IPS-20b (cell line): ENCODE results near the gene ZNF839.

Experiments used
- H3K27ac ChIP-seq: one replicate; pipeline ENCODE4 v1.5.1; 2013; ENCODE audit warnings: low read length
- H3K27me3 ChIP-seq: 2 replicates; pipeline ENCODE4 v1.6.1; 2013; ENCODE audit warnings: mild to moderate bottlenecking, low read length, inconsistent platforms; ENCODE audit not compliant: insufficient read depth
- H3K36me3 ChIP-seq: 2 replicates; pipeline ENCODE4 v1.6.1; 2013; ENCODE audit warnings: low read depth, mild to moderate bottlenecking, inconsistent platforms, low read length, moderate library complexity; ENCODE audit not compliant: insufficient read depth
- H3K4me1 ChIP-seq: 2 replicates; pipeline ENCODE4 v1.6.1; 2013; ENCODE audit warnings: mild to moderate bottlenecking, control low read depth, inconsistent platforms, low read length, moderate library complexity; ENCODE audit not compliant: insufficient read depth
- H3K4me3 ChIP-seq: 2 replicates; pipeline ENCODE4 v1.5.1; 2013; ENCODE audit warnings: mild to moderate bottlenecking, low read length, inconsistent platforms
- H3K9ac ChIP-seq: 2 replicates; pipeline ENCODE4 v1.6.1; 2013; ENCODE audit warnings: low read depth, mild to moderate bottlenecking, inconsistent platforms, low read length, moderate library complexity
- H3K9me3 ChIP-seq: 2 replicates; pipeline ENCODE4 v1.6.1; 2013; ENCODE audit warnings: mild to moderate bottlenecking, low read depth, low read length, inconsistent platforms; ENCODE audit not compliant: insufficient read depth

ZNF839 gene

DNA sequence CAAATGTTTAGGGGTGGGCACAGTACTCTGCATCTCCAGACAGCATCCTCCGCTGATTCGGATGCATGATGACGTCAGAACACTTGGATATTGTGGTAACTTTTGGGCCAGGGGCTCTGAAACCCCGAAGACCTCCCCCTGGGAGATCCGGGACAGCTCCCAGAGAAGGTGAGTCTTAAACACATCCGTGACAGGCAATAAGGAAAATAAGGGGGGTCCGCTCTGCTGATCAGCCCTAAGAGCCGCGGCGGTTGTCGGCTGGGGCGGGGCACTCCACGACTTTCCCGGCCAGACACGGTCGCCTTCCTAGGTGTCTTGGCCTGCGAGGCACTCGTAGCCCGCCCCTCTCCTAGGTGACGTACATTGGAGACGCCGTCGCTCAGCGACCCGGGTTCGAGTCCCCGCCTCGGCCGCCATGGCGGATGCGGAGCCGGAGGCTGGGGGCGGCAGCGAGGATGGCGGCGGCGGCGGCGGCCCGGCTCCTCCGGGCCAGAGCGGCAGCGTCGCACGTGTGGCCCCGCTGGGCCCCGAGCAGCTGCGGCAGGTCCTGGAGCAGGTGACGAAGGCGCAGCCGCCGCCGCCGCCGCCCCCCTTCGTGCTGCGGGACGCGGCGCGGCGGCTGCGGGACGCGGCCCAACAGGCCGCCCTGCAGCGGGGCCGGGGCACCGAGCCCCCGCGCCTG lies at the start of gene ZNF839:
ZNF839 (plus strand) TSS at position 396 of the 682 bp plus-strand sequence; CDS start at position 416, 20 bp downstream.
- Histone ChIP-seq H3K27me3 (peaks cover 20% of the 10 kb centered on the region), H3K27ac (no peak within 1 kb of the TSS), H3K9ac (peak within 1 kb of the TSS; percentile 82), H3K4me3 (peak within 1 kb of the TSS; percentile 90), H3K36me3 (no peaks in the 10 kb centered on the region), H3K4me1 (peaks cover 7% of the 10 kb centered on the region; the same call in 1 of the 2 replicates), H3K9me3 (no peaks in the 10 kb centered on the region)

DNA sequence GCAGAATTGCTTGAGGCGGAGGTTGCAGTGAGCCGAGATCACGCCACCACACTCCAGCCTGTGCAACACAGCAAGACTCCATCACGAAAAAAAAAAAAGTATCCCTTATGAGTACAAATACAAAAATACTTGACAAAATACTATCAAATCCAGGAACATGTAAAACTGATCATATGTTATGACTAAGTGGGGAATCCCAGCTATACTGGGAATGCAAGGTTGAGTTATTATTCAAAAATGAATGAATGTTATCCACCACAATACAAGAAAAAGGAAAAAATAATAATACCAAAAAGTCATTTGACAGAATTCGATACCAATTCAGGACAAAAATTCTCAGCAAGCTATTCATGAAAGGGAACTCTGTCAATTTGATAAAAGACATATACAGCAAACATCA lies 47.2 kb upstream of the ZNF839 start:
- no peak overlapping the region for H3K9ac ChIP-seq

DNA sequence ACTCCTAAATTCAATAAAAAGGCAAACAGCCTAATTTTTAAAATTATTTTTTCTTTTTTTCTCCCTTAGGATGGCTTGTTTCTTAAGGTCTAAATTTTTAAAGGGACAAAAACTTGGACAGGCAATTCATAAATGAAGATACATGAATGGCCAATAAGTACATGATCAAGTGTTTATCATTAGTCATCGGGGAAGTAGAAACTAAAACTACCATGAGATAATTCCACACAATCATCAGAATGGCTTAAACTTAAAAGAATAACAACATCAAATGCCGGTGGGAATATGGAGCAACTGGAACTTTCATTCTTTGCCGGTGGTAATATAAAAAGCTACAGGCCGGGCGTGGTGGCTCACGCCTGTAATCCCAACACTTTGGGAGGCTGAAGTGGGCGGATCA lies 43.7 kb upstream of the ZNF839 start:
- Histone ChIP-seq H3K4me1 (peaks cover 6% of the 10 kb centered on the region; the same call in 1 of the 2 replicates), H3K9me3 (no peaks in the 10 kb centered on the region), H3K9ac (no peak overlapping the region), H3K27me3 (no peaks in the 10 kb centered on the region), H3K36me3 (no peaks in the 10 kb centered on the region), H3K27ac (no peak overlapping the region), H3K4me3 (no peak overlapping the region)

More for the DNA sequence above, 47.2 kb upstream of the ZNF839 start:
- Histone ChIP-seq H3K4me3 (no peak overlapping the region), H3K36me3 (no peaks in the 10 kb centered on the region), H3K9me3 (no peaks in the 10 kb centered on the region), H3K27ac (no peak overlapping the region), H3K4me1 (no peaks in the 10 kb centered on the region), H3K27me3 (no peaks in the 10 kb centered on the region)

DNA sequence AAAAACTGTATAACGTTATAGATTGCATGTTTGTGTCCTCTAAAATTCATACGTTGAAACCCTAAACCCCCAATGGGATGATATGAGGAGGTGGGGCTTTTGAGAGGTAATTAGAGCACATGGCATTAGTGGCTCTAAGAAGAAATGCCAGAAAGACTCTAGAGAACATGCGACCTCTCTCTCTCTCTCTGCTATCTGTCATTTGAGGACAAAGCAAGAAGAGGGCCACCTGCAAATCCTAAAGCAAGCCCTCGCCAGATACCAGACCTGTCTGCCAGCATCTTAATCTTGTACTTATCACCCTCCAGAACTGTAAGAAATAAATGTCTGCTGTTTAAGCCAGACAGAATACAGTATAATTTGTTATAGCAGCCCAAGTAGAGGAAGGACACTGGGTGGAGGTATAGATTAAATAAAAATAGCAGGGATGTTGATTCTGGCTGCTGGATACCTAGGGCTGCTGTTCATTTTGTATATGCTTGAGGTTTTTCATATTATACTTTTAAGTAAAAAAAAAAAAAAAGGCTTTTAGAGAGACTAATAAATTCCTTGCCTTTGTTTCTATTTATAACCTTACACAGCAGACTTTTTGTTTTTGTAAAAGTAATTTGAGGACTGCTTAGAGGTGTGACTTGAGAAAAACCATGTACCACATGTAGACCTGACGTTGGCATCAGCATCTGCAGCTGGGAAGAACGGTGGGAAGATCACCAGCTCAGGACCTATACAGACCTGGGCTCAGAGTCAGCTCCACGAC lies 41.5 kb upstream of the ZNF839 start:
- Histone ChIP-seq H3K27ac (no peak overlapping the region), H3K27me3 (no peaks in the 10 kb centered on the region), H3K4me3 (no peak overlapping the region), H3K36me3 (no peaks in the 10 kb centered on the region), H3K4me1 (peaks cover 6% of the 10 kb centered on the region; the same call in 1 of the 2 replicates), H3K9me3 (no peaks in the 10 kb centered on the region), H3K9ac (no peak overlapping the region)

DNA sequence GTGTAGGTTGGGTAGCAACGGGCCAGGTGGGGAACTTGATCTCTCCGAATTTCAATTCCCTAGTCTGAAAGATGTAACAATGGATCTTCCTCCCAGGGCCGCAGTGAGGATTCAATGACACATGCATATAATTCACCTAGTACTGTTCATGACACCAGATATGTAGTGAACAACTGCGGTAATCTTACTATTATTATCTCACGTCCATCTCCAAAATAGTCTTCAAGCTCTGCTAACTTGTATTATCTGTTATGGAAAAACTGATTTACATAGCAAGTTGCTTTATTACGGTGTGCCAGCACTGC lies 41.0 kb upstream of the ZNF839 start:
- H3K9me3 ChIP-seq = no peaks in the 10 kb centered on the region
- peaks cover 6% of the 10 kb centered on the region; the same call in 1 of the 2 replicates for H3K4me1 ChIP-seq
- no peak overlapping the region for H3K4me3 ChIP-seq
- no peak overlapping the region for H3K27ac ChIP-seq
- no peaks in the 10 kb centered on the region for H3K36me3 ChIP-seq
- H3K27me3 ChIP-seq = no peaks in the 10 kb centered on the region
- H3K9ac ChIP-seq = no peak overlapping the region

DNA sequence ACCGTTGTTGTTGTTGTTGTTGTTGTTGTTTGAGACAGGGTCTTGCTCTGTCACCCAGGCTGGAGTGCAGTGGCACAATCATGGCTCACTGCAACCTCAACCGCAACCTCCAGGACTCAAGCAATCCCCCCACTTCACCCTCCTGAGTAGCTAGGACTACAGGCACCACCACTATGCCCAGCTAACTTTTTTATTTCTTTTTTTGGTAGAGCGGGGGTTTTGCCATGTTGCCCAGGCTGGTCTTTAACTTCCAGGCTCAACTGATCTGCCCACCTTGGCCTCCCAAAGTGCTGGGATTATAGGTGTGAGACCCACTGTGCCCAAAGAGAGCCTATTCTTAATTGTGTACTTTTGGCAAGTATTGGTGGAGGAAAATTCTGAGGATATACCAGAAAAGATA lies 40.3 kb upstream of the ZNF839 start:
- no peak overlapping the region for H3K4me3 ChIP-seq
- no peak overlapping the region for H3K27ac ChIP-seq
- H3K9me3 ChIP-seq = no peaks in the 10 kb centered on the region
- peaks cover 6% of the 10 kb centered on the region; the same call in 1 of the 2 replicates for H3K4me1 ChIP-seq
- H3K9ac ChIP-seq = no peak overlapping the region
- no peaks in the 10 kb centered on the region for H3K27me3 ChIP-seq
- H3K36me3 ChIP-seq = no peaks in the 10 kb centered on the region

DNA sequence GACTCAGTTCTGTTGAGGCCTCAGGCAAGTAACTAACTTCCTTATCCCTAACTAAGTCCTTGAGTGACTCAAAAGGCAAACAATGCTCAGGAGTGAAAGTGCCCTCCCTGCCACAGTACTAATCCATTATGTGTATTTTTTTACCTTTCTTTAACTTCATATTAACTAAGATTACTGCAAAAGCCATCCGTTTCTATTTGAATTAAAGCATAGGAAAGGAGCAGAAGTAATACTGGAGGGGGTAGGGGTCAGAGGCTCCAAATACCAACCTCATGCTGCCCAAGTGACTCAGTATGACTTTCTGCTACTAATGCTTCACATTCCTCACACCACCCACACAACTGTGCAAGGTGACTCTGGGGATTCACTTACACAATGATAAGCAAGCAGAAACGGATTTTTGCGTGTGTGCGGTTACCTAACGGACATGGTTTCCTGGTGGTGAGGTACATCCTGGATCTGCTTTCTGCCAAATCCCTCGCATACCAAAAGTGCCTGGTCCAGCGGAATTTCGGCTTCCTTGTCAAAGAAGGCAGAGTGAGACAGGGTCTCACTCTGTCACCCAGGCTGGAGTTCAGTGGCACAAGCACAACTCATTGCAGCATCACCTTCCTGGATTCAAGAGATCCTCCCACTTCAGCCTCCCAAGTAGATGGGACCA lies 39.7 kb upstream of the ZNF839 start:
- H3K36me3 ChIP-seq = no peaks in the 10 kb centered on the region
- no peaks in the 10 kb centered on the region for H3K27me3 ChIP-seq
- peaks cover 6% of the 10 kb centered on the region; the same call in 1 of the 2 replicates for H3K4me1 ChIP-seq
- no peak overlapping the region for H3K27ac ChIP-seq
- no peak overlapping the region for H3K4me3 ChIP-seq
- no peak overlapping the region for H3K9ac ChIP-seq
- no peaks in the 10 kb centered on the region for H3K9me3 ChIP-seq

DNA sequence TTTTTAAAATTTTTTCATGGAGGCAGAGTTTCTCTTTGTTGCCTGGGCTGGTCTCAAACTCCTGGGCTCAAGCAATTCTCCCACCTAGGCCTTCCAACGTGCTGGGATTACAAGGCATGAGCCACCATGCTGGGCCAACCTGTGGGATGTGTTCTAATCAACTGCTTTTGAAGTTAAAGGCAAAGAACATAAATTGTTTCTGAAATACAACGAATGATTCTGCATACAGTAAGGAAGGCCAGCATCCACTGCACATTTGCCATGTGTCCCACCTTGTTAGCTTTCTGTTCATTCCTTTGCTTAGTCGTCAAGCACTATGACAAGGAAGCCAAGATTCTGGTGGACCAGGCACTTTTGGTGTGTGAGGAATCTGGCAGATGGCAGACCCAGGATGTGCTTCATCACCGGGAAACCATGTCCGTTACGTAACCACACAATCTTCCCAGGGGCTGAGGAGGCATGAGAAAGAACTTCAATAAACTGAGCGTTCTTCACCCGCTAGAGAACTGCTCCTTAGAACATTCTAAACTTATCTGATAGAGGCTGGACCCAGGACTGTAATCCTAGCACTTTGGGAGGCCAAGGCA lies 39.1 kb upstream of the ZNF839 start:
- H3K9ac ChIP-seq = no peak overlapping the region
- no peak overlapping the region for H3K27ac ChIP-seq
- H3K9me3 ChIP-seq = no peaks in the 10 kb centered on the region
- peaks cover 6% of the 10 kb centered on the region; the same call in 1 of the 2 replicates for H3K4me1 ChIP-seq
- H3K4me3 ChIP-seq = no peak overlapping the region
- H3K27me3 ChIP-seq = no peaks in the 10 kb centered on the region
- no peaks in the 10 kb centered on the region for H3K36me3 ChIP-seq

DNA sequence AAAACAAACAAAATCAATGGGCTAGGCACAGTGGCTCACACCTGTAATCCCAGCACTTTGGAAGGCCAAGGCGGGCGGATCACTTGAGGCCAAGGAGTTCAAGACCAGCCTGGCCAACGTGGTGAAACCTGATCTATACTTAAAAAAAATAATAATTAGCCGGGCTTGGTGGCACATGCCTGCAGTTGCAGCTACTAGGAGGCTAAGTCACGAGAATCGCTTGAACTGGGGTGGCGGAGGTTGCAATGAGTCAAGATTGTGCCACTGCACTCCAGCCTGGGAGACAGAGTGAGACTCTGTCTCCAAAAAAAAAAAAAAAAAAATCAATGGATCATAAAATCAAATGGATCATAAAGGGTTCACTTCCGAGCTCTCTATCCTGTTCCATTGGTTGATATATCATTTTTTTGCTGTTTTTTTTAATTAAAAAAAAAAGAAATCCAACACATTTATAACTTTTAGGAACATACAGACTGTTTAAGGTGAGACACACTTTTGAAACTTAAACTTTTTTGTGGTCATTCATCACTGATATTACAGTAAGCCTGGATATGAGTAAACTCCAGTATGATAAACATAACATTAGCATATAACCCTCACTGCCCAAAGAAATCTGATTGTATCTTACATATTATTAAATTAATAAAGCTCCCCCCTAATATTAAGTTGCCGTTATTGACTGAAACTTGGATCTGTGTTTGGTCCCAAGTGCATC lies 36.6 kb upstream of the ZNF839 start:
- H3K27me3 ChIP-seq = no peaks in the 10 kb centered on the region
- no peak overlapping the region for H3K4me3 ChIP-seq
- no peak overlapping the region for H3K9ac ChIP-seq
- no peak overlapping the region for H3K27ac ChIP-seq
- peaks cover 6% of the 10 kb centered on the region; the same call in 1 of the 2 replicates for H3K4me1 ChIP-seq
- H3K36me3 ChIP-seq = no peaks in the 10 kb centered on the region
- H3K9me3 ChIP-seq = no peaks in the 10 kb centered on the region

DNA sequence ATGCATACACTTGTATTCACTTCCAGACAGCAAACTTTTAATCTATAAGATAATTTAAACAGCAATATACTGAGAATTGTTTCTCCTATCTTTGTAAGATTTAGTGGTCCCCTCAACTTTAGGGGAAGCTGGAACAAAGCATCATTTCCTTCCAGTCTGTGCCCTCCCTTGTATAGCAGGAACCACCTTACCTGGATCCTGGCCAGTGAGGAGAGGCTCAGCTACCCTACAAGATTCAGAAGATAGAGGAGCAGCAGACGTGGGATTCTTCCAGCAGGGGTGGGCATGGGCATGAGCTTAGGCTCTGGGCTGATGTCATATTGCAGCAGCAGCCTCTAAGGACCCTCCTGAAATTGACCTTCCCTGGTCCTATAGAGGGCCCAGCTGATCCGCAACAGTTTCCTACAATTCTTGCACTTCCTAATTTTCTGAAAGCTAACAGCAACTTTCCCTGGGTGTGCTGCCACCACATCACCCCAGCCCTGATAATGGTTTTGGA lies 35.9 kb upstream of the ZNF839 start:
- H3K4me3 ChIP-seq = no peak overlapping the region
- no peaks in the 10 kb centered on the region for H3K27me3 ChIP-seq
- peaks cover 6% of the 10 kb centered on the region; the same call in 1 of the 2 replicates for H3K4me1 ChIP-seq
- H3K9me3 ChIP-seq = no peaks in the 10 kb centered on the region
- no peak overlapping the region for H3K27ac ChIP-seq
- H3K36me3 ChIP-seq = no peaks in the 10 kb centered on the region
- no peak overlapping the region for H3K9ac ChIP-seq

DNA sequence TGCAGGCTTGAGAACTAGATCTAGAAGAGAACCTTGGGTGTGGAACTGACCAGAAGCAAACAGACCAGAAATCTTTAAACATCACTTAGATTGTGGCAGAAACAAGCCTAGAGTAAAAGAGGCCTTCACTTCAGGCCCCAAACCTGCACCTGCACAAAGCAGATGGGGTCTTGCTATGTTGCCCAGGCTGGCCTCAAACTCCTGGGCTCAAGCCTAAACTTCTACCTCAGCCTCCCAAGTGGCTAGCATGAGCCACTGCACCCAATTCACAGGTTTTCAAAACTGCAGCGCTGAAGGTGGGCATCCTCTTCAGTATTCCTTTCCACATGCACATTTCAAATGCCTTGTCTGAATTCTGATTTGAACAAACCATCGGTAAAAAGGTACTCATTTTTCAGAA lies 34.4 kb upstream of the ZNF839 start:
- H3K4me1 ChIP-seq = peaks cover under 1% of the 10 kb centered on the region; the same call in 1 of the 2 replicates
- no peaks in the 10 kb centered on the region for H3K27me3 ChIP-seq
- no peak overlapping the region for H3K4me3 ChIP-seq
- no peaks in the 10 kb centered on the region for H3K9me3 ChIP-seq
- no peak overlapping the region for H3K9ac ChIP-seq
- no peak overlapping the region for H3K27ac ChIP-seq
- no peaks in the 10 kb centered on the region for H3K36me3 ChIP-seq
